ENCODE results near the gene SH3PXD2B. TPM values are rescaled to one million over a fixed set of nuclear protein-coding genes. Genes with fewer than 3 reads are reported as not detected.

The SH3PXD2B gene
- total RNA-seq, 4 donors from 2014 or later: 26.6 to 48.7 (median 38.9) TPM

- TF ChIP-seq, protein P1, sequence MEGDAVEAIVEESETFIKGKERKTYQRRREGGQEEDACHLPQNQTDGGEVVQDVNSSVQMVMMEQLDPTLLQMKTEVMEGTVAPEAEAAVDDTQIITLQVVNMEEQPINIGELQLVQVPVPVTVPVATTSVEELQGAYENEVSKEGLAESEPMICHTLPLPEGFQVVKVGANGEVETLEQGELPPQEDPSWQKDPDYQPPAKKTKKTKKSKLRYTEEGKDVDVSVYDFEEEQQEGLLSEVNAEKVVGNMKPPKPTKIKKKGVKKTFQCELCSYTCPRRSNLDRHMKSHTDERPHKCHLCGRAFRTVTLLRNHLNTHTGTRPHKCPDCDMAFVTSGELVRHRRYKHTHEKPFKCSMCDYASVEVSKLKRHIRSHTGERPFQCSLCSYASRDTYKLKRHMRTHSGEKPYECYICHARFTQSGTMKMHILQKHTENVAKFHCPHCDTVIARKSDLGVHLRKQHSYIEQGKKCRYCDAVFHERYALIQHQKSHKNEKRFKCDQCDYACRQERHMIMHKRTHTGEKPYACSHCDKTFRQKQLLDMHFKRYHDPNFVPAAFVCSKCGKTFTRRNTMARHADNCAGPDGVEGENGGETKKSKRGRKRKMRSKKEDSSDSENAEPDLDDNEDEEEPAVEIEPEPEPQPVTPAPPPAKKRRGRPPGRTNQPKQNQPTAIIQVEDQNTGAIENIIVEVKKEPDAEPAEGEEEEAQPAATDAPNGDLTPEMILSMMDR (IDR thresholded peaks at IDR 0.05; ENCODE audit: low read depth): no peak
Measured at GRCh38 chr5:172492097-172492840, 37.9 kb upstream of the SH3PXD2B start.

DNA sequence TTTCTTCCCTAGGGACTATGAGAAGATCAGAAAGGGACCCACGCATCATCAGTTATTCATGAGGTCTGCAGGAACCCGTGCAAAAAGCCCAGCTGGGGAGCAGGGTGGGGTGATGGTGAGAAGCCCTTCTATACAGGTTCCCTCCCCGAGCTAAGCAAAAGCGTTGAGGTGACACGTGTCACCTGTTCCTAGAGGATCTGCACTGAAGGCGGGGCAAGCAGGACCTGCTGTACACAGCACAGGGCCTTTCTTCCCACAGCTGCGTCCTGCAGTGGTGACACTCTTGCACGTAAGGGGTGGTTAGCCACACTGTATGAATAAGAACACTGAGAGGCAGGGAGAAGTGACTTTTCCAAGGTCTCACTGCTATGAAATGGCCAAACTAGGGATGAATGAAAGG lies 37.2 kb upstream of the SH3PXD2B start:
- TF ChIP-seq, protein P1 (IDR thresholded peaks at IDR 0.05; ENCODE audit: low read depth): no peak

DNA sequence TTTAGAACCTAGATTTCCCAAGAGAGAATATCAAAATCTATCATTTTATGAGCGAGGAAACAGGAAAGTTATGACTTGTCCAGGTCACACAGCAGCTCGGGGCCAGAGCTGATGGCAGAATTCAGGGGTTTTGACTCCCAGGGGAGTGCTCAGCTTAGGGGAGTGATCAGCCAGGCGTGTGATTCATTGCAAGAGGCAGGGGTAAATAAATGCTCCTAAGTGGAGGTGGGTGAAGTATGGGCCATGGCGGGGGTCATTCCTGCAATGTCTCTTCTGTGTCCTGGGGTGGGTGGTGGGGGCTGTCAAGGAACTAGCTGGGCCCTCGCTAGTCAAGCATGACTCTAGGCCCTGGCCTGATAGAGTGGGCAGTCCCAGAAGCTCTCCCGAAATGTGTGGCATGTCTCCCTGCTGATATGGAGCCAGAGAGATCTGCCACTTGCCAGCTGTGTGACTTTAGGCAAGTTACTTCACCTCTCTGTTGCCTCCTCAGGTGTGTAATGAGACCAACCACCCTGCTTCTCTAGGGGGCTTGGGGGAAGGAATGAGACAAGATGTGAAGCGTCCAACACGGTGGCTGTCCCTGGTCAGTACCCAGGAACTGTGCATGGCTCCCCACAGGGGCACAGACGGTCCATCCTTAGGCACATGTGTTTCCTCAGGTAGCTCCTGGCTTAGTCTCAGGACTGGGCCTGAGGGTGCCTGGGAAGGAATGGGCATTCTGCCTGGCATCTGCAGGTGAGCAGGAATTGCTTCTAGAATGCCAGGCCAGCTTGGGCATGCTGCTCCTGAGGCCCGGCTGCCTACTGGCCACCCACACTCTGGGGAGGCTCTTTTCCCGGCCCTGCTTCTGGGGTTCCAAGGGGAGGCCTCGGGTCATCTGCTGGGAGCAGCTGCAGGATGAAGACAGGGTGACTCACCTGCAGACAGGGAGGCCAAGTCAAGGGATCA lies 36.5 kb upstream of the SH3PXD2B start:
- TF ChIP-seq, protein P1 (IDR thresholded peaks at IDR 0.05; ENCODE audit: low read depth): no peak

DNA sequence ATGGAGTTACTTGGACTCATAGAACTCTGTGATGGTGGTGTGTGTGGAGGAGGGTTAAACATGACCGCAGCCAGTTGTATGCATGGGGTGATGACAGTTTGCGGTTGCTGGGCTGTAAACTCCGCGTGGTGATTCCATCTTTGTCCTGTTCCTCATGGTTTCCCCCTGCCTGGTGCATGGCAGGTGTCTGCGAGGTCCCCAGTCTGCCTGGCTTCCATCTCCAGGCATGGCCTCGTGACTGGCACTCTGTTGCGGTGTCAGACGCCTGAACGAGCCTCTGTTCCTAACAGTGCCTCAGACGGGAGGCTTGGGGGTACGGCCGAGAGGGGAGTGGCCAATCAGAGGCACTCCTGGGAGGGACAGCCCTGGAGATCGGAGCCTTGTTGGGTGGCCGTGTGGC lies 33.9 kb upstream of the SH3PXD2B start:
- TF ChIP-seq, protein P1 (IDR thresholded peaks at IDR 0.05; ENCODE audit: low read depth): no peak

DNA sequence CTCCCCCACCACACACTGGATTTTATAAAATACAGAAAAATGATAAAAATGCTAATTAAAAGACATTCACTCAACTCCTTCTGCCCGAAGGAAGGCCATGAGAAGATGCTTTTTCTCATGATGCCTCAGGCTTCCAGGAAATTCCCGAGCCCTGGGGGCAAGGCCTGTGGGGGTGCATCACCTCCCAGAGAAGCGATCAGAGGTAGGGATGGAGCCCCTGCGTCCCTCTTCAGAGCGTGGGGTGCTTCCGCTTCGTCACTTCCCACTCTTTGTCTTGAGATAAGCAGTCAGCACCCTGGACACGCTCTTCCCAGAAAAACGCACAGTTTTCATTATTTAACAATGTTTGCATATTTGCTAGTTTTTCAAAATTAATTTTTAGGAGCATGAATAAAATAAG lies 33.3 kb upstream of the SH3PXD2B start:
- TF ChIP-seq, protein P1 (IDR thresholded peaks at IDR 0.05; ENCODE audit: low read depth): no peak

DNA sequence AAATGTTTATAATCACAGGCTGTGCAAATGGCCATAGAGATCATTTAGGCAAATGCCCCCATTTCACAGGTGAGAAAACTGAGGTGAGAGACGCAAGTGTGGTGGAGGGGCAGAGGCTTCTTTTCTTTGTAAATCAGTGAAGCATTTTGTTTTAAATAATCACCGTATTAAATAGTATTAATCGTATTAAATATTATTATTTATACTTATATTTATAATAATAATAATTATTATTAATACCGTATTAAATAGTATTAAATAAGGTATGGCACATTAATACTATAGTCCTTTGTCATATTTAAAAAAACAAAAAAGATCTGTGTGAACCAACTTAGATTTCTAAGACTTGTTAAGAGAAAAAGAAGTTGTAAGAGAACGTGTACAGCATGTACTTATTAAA lies 32.6 kb upstream of the SH3PXD2B start:
- TF ChIP-seq, protein P1 (IDR thresholded peaks at IDR 0.05; ENCODE audit: low read depth): no peak

- TF ChIP-seq, protein P1 (IDR thresholded peaks at IDR 0.05; ENCODE audit: low read depth): no peak
Measured at GRCh38 chr5:172486451-172486850, 32.1 kb upstream of the SH3PXD2B start.
